ENCODE results near the gene COQ8A.

GRCh38 chr1:226985239-226985838 lies 45.2 kb downstream of the COQ8A start:
- TF ChIP-seq SUZ12 (IDR thresholded peaks at IDR 0.05; ENCODE audit: extremely low read depth, insufficient read depth, insufficient read length), result no peak
- TF ChIP-seq ZNF274 (IDR thresholded peaks at IDR 0.05; ENCODE audit: low read depth, low read length), result no peak
- TF ChIP-seq YY1 (IDR thresholded peaks at IDR 0.05; ENCODE audit: insufficient read depth, insufficient read length), result no peak
